T-helper 22 cell (primary cell): ENCODE results near the gene TYSND1.
"Not testable (repeated sequence)": the region's sequence is repeated elsewhere in the genome, so short reads cannot be mapped to it uniquely, and the experiment has no call there.

Source experiments
- DNase-seq: peaks from one replicate; pipeline ENCODE4 v3.0.0-alpha.2; 2020; ENCODE audit warnings: low read depth

The TYSND1 gene

GRCh38 chr10:70163448-70163847 is 16.9 kb upstream of the TYSND1 start:
- no peak for DNase-seq

- peak; percentile 41 for DNase-seq
Measured at GRCh38 chr10:70162892-70163201, 16.3 kb upstream of the TYSND1 start.

GRCh38 chr10:70162151-70162891 is 15.8 kb upstream of the TYSND1 start:
- no peak for DNase-seq

- no peak for DNase-seq
Measured at GRCh38 chr10:70160798-70161197, 14.3 kb upstream of the TYSND1 start.

- DNase-seq = not testable (repeated sequence)
Measured at GRCh38 chr10:70159366-70159765, 12.9 kb upstream of the TYSND1 start.

- DNase-seq = no peak
Measured at GRCh38 chr10:70158113-70158512, 11.6 kb upstream of the TYSND1 start.

- no peak for DNase-seq
Measured at GRCh38 chr10:70155255-70155838, 8.8 kb upstream of the TYSND1 start.

- DNase-seq = no peak
Measured at GRCh38 chr10:70148516-70148915, 2.0 kb upstream of the TYSND1 start.

GRCh38 chr10:70147259-70147625 is 742 bp upstream of the TYSND1 start:
- DNase-seq = no peak

- DNase-seq = peak; percentile 66
Measured at GRCh38 chr10:70145666-70146488, 623 bp downstream of the TYSND1 start.

GRCh38 chr10:70145166-70145665 is 1.3 kb downstream of the TYSND1 start:
- DNase-seq = peak; percentile 5

- DNase-seq = no peak
Measured at GRCh38 chr10:70144372-70145110, 2.0 kb downstream of the TYSND1 start.

- DNase-seq = no peak
Measured at GRCh38 chr10:70142555-70142954, 3.9 kb downstream of the TYSND1 start.

GRCh38 chr10:70140297-70140696 is 6.2 kb downstream of the TYSND1 start:
- DNase-seq = no peak

- DNase-seq = no peak
Measured at GRCh38 chr10:70139997-70140250, 6.6 kb downstream of the TYSND1 start.

GRCh38 chr10:70139151-70139996 is 7.1 kb downstream of the TYSND1 start:
- DNase-seq = no peak

GRCh38 chr10:70137927-70138883 is 8.3 kb downstream of the TYSND1 start:
- no peak for DNase-seq

GRCh38 chr10:70137135-70137534 is 9.4 kb downstream of the TYSND1 start:
- no peak for DNase-seq

GRCh38 chr10:70135684-70136083 is 10.8 kb downstream of the TYSND1 start:
- DNase-seq = no peak

- no peak for DNase-seq
Measured at GRCh38 chr10:70135046-70135445, 11.5 kb downstream of the TYSND1 start.
